HG03442 (cell line): ENCODE data around the gene NEUROG2.

Experiments
- ATAC-seq: cut with Tn5 transposase; IDR thresholded peaks from one replicate; pipeline ENCODE4 v1.9.1; 2021; ENCODE audit warnings: mild to moderate bottlenecking, moderate library complexity; ENCODE audit not compliant: unreplicated experiment

Gene NEUROG2

DNA sequence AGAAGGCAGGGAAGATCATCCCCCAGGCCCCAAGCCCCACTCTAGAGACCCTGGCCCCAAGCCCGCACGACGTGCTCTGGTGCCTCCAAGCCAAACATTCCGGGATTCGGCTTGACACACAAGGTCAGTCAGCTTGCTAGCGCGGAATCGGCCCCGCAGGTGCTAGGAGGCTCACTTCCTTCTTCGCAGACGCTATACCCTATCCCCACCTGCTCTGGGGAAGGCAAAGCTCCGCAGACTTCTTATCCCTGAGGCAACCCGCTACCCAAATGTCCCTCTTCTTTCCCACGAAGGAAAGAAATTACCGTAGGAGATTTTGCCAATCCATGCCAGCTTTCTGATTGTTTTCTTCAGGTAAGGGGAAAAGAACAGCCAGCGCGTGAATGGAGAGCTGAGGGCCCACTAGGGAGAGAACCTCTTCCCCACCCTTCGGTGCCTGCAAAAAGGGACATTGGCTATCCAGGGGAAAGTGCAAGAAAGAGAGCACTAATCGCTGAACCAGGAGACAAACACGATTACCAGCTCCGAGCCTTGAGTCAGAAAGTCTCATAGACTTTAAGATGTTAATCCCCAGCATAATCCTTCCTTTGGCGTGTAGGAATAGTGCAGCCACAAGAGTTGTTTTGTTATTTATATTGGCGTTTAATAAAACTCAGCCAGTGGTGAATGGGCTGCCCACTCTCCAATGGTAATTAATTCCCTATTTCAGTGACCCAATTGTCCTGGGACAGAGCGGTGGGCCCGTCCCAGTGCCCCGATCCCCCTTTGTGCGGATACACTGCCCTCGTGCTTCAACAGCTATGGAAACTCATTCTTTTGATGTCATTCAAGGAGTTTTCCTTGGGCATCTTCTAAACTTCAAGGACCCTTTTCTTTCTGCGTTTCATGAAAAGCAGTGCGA lies 5.4 kb upstream of the NEUROG2 start:
- no peak for ATAC-seq

DNA sequence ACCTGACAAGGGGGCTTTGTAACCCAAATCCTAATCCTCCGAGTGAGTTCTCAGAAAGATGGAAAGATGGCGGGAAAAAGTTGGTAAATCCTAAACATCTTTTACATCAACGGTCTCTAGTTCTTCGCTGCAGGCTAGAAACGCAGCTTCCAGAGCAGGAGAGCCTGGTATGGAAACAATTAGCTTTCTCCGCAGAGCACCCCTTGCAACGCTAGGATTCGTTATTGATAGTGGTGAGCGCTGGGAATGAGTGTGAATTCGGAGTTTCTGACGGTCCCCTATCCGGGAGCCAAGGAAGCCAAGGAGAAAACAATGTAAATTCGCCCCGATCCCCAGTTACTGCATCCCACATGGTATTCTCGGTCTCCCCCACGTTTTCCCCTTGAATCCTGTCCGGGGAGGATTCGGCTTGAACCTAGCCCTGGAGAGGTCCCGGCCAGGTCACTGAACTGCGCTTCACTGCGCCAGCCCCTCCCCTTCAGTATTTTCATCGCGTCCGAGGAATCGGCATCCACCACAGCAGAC lies 4.7 kb upstream of the NEUROG2 start:
- no peak for ATAC-seq

DNA sequence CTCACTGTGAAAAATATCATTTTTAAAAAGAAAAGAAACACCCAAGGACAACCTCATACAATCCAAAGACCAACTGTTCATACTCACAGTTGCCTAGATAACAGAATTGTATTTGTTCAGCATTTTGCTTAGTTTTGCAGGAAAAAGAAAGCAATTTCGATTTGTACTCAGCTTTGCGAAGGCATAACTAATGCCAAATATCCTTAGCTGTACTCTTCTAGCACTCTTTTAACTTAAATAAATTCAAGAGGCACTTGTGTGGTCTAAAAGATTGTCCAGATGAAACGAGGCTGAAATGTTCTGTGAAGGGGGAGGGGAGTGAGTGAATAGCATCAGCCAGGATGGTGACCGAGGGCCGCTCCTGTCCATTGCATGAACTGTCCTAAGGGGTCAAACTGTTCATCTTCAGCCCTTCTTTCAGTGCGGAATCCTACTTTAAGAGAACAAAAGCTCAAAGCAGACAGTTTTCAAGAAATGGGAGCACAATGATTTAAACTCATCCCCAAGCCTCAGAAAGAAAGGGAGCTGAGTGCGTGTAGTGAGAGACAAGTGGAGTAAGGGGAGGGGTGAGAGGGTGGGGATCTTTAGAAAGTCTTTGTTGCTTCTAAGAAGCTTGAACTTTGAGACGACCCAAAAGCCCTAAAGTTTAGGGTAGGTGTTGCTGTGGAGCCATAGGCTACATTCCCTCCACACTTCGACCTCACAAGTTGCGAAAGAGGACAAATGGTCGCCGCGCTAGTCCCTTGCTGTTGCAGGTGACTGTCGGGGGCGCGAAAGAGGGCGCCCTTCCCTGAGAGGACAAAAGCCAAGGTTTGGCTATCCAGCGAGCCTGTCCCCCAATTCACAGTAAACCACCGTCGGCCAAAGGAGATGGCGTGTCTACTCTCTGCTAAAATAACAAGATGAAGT lies 4.0 kb upstream of the NEUROG2 start:
- no peak for ATAC-seq

DNA sequence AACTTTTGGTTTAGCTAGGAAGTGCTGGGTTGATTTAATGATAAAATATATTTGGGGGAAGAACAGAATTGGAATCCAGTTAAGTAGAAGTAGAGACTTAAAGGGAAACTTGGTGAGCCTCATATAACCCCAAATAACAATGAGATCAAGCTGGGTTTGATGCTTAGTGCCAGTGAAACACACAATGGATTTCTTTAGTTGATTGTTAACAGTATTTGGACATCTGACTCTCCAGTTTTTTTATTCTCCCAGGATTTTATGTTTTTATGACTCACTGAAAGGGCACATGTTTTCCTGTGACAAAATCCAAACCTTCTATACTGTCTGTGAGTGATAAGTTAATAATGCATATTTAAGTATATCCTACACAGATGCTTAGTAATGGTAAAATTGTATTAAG lies 2.7 kb upstream of the NEUROG2 start:
- no peak for ATAC-seq

DNA sequence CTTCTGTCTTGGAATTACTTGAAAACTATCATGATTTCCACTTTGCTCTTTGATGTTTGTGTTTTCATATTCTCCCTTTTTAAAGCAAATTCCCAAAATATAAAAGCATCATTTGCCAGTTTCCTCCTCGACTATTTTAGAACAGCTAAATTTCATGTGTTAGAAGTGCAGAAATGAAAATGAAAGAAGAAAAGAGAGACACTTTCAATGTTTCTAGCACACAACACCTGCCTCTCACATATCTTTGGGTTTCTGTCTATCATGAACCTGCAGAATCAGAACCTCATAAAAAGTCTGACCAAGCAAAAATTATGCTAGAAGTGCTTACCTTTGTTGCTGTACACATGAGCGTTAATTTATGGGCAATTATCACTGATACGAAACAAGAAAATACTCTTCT lies 1.9 kb upstream of the NEUROG2 start:
- no peak for ATAC-seq

DNA sequence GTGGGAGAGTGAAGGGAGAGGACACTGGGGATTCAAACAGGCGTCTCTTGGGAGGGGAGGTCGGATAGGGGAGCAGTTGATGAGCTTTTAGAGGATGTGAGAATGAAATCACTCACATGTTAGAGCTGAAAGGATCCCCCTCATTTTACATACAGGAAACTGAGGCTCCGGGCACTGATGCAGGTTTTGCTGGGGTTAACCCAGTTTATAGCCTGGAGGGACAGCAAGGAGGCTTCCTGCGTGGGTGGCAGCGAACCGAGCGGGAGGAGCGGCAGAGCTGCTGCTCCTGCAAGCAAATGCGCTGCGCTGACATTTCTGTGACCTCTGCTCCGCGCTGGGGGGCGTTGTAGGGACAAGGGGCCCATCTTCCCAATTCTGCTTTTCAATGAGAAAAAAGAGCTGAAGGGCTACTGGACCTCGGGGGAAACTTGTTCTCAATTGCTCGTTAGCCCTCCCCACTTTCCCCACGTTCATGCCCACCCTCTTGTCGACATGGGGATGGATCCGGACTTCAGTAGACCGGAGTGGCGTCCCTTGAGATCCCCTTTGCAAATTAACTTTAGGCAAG lies 1.2 kb upstream of the NEUROG2 start:
- peak; percentile 19 for ATAC-seq

DNA sequence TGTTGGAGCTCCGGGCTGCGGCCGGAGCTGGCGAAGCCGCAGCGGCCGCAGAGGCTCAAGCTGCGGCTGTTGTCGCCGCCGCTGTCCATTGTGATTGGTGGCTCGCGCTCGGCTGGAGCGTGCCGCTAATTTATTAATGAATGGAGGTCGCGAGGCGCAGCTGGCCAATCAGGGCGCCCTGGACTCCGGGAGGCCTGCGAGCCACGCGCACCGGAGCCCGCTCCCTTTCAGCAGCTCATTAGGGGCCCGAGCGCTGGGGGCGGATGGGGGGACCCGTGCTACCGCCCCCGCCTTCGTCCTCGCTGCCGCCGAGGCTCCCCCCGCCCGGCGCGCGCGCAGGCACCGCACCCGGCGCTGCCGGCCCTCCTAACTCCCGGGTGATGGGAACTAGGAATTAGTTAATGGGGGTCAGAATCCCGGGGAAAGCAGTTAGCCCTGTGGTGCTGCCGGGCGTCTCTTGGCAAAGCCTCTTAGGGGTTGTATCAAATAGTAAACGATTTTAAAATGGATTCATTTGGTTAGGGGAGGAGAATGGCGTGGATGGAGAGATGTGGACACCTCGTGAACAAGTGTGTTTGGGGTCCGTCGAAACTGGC lies 589 bp upstream of the NEUROG2 start:
- ATAC-seq, result peak; percentile 24

DNA sequence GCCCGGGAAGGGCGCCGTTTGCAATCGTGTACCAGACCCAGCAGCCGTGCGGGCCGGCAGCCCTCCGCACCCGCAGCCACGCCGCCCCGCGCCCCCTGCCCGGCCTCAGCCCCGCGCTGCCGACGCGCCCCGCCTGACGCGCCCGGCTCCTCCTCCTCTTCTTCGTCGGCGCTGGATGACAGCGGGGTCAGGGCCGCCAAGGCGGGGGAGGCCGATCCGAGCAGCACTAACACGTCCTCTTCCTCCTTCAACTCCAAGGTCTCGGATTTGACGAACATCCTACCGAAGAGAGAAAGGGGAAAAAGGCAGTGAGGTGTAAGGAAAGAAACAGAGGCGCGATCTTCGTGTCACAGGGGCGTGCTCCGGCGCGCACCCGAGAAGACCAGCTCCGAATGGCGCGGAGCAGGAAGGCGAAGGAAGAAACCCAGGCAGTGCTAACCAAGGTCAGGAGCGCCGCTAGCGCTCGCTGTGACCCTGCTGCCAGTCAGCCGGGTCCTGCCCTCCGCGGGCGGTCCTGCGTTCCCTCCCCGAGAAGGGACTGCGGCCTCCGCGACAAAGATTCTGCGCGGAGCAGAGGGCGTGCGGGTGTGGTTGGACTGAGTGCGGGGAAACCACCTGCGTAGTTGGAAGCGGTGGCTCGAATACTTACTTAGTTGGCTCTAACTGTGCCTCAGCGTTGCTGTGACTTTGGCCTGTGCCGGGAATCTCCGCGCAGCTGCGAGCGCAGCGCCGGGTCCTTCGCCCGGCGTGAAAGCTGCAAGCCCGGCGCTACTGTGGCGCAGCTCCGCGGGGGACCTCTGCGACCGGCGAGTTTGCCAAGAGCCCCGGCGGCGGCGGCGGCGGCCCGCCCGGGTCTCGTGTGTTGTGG lies 548 bp downstream of the NEUROG2 start:
- ATAC-seq, result peak; percentile 32

DNA sequence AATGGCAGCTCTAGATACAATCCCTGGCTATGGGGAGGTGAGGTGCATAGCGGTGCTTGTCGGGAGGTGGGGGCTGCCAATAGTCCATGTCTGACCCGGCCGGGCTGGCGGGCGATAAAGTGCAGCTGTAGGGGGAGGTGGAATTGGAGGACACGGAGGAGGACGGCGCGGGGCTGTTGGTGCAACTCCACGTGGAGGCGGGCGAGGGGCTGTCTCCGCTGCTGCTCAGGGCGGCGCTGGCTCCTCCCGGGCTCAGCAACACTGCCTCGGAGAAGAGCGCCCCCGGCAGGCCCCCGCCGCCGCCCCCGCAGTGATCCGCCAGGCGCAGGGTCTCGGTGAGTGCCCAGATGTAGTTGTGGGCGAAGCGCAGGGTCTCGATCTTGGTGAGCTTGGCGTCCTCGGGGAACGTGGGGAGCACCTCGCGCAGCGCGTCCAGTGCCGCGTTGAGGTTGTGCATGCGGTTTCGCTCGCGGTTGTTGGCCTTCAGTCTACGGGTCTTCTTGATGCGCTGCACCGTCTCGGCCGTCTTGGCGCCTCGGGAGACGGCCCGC lies 1.3 kb downstream of the NEUROG2 start:
- ATAC-seq, result peak; percentile 5

DNA sequence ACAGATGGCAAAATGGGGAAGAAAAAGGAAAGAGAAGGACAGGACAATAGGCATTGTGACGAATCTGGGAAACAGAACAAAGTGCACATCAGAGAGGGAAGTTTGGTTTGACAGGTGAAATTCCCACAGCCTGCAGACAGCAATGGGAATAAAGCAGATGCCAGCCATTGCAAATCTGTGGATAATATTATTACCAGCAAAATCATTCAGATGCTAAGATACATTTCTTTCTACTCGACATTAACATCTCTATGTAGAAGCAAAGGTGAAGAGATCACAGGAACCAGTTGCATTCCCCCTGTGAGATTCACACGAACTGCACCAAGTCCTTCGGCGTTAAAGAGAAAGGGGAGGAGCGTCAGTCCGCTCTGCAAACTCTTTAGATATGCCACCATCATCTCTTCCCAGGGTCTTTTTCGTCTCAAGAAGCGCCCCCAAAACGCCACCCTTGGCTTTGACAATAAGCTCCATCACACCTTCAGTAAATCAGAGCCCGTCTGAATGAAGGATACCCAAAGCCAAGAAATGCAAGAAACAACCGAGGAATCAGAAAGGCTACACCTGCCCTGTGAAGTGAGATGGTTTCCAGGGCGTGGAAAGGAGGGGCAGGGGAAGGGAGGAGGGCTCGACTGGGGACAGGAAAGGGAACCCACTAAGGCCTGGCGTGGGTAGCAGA lies 1.9 kb downstream of the NEUROG2 start:
- ATAC-seq, result peak; percentile 4

DNA sequence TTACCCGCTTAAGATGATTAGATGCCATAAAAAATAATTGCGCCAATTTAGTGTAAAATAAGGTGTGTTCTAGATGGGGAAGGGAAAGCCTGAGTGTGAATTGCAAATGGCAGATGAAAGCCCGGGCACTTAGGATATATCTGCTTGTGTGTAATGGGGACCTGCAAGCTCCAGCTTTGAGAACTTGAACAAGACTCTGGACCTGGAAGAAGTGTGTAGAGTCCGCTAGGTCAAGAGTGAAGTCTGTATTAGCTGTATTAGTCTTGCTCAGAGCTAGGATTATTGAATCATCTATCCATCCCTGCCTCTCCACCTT lies 4.2 kb downstream of the NEUROG2 start:
- ATAC-seq, result no peak

DNA sequence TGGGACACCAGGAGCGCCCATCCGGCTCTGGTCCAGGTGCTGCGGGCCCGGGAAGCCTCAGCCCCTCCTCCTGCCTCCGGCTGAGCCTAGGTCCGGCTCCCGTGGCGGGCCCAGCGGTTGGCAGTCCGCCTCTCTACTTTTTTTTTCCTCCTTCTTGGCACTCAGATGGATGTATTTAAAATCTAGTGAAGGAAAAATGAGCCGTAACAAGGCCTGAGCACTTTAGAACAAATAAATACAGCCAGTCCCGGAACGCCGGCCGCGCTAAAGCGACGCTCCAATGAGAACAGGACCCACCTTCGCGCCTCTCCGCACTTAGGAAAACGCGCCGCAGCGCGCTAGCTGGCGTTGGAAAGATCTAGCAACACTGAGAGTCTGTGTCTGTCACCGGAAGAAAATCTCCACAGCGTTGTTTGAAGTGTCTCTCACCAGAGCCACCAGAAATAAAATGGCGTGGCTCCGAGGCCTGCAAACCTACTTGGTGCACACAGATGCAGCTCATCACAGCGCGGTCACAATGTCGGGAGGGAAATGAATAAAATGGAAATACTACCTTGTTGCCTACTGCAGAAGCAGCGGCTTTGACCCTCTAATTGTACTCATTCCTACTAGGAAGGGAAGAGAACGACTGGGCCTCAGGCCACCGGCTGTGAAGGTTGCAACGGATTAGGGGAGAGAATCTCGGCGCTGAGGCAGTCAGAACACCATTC lies 4.7 kb downstream of the NEUROG2 start:
- no peak for ATAC-seq

DNA sequence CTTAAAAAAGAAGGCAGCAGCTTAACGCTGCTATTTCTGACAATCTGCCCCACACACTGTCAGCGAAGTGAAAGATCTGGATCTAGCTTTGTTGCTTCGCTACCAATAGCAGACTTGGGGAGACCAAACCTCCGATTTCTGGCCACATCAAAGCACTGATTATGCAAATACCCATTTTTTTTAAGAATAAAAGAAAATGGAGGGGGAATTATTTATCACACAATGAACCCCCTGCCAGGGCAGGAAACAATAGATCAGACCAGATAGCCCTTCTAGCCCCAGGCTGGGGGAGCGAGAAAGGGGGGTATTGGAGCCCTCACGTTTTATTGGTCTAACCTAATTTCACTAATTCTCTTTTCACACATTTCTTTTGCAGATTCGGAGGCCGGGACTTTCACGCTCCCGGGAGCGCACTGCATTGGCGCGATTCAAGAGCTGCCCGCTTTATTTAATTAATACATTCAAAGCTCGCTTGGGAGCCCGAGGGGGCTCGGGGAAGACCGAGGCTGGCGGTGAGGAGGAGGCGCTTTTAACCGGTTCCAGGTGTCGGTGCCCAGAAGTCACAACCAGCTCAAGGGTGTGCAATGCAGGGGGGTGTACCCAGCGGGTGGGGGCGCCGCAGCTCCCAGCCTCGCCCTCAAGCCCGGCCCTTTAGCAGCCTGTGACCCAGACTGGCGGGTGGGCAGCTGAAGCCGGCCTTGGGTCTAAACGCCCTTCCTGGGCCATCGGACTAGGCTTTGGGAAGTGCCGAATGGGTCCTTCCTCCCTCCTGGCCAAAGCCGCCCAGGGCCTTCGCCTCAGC lies 5.5 kb downstream of the NEUROG2 start:
- no peak for ATAC-seq

DNA sequence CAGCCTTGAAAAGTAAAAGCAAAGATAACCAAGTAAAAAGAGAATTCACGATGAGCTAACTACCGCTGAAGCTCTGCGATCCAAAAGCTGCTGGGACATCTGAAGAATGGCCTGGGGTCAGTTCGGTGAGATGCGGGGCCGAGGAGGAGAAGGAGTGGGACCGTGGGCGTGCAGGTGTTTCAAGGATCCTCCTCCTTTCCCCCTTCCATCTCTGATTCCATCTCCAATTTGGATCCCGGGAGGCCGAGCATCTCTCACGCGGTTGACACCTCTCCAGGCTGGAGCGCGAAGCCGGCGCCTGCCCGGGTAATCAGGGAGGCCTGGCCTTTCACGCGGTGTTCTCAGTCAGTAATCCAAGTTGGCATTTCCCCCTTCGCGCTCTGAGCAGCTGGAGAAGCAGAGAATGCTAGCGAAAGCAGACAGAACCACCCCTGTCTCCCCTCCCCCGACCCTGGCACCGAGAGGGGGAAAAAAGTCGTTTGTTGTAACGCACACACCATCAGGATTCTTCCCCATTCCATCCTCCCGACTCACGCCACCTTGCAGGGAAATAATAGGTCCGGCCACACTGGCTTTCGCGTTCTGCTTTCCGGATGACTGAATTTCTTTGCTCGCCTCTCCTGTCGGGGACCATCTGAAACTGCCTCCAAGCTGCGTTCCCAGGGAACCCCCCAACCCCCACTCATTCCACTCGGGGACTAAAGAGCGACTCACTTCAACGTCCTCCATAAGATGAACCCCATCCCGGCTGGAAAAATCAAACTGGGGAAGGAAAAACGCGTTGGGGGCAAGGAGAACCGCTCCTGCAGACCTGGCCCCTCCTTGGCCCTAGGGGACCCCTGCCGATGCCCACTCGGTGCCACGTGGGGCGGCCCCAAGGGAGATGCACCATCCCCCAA lies 6.5 kb downstream of the NEUROG2 start:
- ATAC-seq, result no peak

DNA sequence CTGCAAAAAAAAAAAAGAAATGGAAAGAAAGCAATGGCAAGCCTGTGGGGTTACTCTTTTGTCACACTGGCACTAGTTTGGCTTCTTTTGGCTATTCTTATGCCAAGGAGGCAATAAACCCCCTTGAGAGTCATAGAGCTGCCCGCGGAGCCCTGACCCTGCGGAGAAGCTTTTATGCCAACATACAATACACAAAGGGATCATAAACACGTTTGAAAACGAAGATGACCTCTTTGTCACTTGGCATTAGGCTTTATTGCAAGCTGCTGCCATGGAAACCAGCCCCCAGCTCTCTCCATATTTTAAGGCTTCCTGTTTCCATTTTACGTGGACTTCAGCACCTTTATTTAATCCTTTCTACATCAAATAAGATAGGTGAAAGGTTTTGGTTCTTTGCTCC lies 7.6 kb downstream of the NEUROG2 start:
- no peak for ATAC-seq

DNA sequence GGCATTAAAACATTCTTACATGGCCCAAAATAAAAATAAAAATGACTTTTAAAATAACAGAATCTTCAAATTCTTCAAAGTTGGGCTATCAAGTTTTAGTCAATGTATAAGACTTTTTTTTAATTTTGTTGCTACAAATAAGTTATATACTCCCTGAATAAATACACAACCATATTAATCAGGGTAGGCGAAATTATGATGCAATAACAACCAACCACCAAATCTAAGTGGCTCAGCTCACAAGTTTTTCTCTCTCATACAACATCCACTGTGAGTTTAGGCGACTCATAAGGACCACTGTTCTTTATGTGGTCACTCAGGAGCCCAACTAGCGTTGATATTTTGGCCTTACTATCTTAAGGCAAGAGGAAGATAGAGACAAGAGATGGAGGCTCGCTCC lies 11.2 kb downstream of the NEUROG2 start:
- ATAC-seq, result no peak

DNA sequence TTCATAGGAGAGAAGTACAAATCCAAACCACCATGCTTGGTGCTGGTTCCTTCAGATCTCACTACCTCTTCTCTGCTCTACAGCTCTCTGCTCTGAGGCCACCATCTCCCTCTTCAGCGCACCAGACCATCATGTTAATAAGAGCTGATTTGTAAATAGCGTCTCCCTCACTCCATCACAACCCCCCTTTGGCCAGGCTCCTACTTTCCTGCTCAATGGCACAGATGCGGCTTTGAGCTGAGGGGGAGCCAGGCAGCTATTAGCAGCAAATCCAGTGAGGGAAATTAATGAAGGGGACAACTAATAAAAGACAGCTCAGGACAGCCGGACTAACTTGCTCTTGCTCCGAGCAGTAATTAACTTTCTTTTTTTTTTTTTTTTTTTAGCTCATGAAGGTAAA lies 13.1 kb downstream of the NEUROG2 start:
- ATAC-seq, result no peak
